Lung (tissue), 12 donors: ENCODE results near the gene RFC2. TPM values are rescaled to one million over a fixed set of nuclear protein-coding genes. Genes with fewer than 3 reads are reported as not detected.

Source experiments
- ATAC-seq: fragments of 200-7000 bp; cut with Tn5 transposase; one replicate; pipeline ENCODE4 v1.9.1; 2020; ENCODE audit warnings: moderate number of reproducible peaks; ENCODE audit not compliant: insufficient read depth, low FRiP score
- DNase-seq, 3 donors: peaks; one replicate each; pipeline ENCODE4 v3.0.0-alpha.2; 2013 to 2017
- H3K27ac ChIP-seq, 2 donors: one replicate each; pipeline ENCODE4 v1.5.1; 2013; ENCODE audit warnings: mild to moderate bottlenecking in 2 of 2, moderate library complexity in 2 of 2, control low read depth in 1 of 2, inconsistent platforms in 1 of 2, low read depth in 1 of 2, low read length in 1 of 2
- H3K27me3 ChIP-seq, 3 donors: one replicate each; pipeline ENCODE4 v1.5.1; 2013; ENCODE audit warnings: low read length in 2 of 3; ENCODE audit not compliant: control insufficient read depth in 3 of 3, insufficient read depth in 3 of 3
- H3K36me3 ChIP-seq, 4 donors: one replicate each; pipeline ENCODE4 v1.5.1; 2013; ENCODE audit warnings: low read length in 4 of 4, mild to moderate bottlenecking in 1 of 4, moderate library complexity in 1 of 4; ENCODE audit not compliant: control insufficient read depth in 4 of 4, insufficient read depth in 4 of 4
- H3K4me1 ChIP-seq, 5 donors: one replicate each; pipeline ENCODE4 v1.5.1; 2013; ENCODE audit warnings: low read length in 5 of 5, mild to moderate bottlenecking in 2 of 5, moderate library complexity in 1 of 5; ENCODE audit not compliant: control insufficient read depth in 5 of 5, insufficient read depth in 5 of 5
- H3K4me3 ChIP-seq: one replicate; pipeline ENCODE4 v1.5.1; 2013; ENCODE audit warnings: mild to moderate bottlenecking, control low read depth, moderate library complexity
- H3K9ac ChIP-seq, 2 donors: one replicate each; pipeline ENCODE4 v1.5.1; 2013; ENCODE audit warnings: low read length in 2 of 2, control low read depth in 1 of 2; ENCODE audit not compliant: insufficient read depth in 1 of 2
- H3K9me3 ChIP-seq, 4 donors: one replicate each; pipeline ENCODE4 v1.5.1; 2013; ENCODE audit warnings: low read length in 3 of 4, mild to moderate bottlenecking in 1 of 4, moderate library complexity in 1 of 4; ENCODE audit not compliant: control insufficient read depth in 4 of 4, insufficient read depth in 3 of 4
- CTCF ChIP-seq: IDR thresholded peaks from 2 replicates; pipeline ENCODE4 v1.5.1; 2012; ENCODE audit warnings: mild to moderate bottlenecking; ENCODE audit errors: control extremely low read depth, extremely low read depth
- WGBS, 2 donors: extraction: QIAGEN DNeasy Blood & Tissue Kit; methylation state at CpG; one replicate each; pipeline ENCODE4 v1.1.7; 2013; 5-methylcytosine and 5-hydroxymethylcytosine counted together
- polyA plus RNA-seq, 2 donors: library from polyadenylated mRNA; stranded (reverse); fragments of 200-250 nt; gene quantifications; one replicate each; pipeline ENCODE4 v1.2.1, GENCODE V29; 2013
- total RNA-seq, 2 donors: library from RNA; depleted of rRNA in 1 of 2; stranded (reverse); fragments of >200 nt in 1 of 2; gene quantifications; one replicate each; pipeline ENCODE4 v1.2.1, GENCODE V29; 2014 to 2021
- donor health status: control.
- donor health status: control.
- donor health status: Bipolar disorder and iron deficiency.
- donor health status: healthy.
- donor health status: DM: yes; HTN: yes; CAD: no.

The RFC2 gene
- total and polyA plus RNA-seq, 4 donors: 14.5 to 23.8 (median 21.2) TPM

GRCh38 chr7:74218343-74218698 is 35.9 kb downstream of the RFC2 start:
- ATAC-seq (no peak), DNase-seq (no peak)
- no peaks in the 10 kb centered on the region for H3K27me3 ChIP-seq
- H3K4me1 ChIP-seq: no peaks in the 10 kb centered on the region
- no peak overlapping the region for H3K9ac ChIP-seq
- H3K36me3 ChIP-seq: peaks cover 0 to 3% (median 0%) of the 10 kb centered on the region in 4 donors
- WGBS, 2 donors: 83 to 90% methylated on average over 2 of the region's 2 CpGs
- H3K4me3 ChIP-seq: no peak overlapping the region
- TF ChIP-seq CTCF: no peak
- no peak overlapping the region for H3K27ac ChIP-seq
- H3K9me3 ChIP-seq: no peaks in the 10 kb centered on the region

- ATAC-seq (no peak), DNase-seq (no peak)
- Histone ChIP-seq H3K27ac (no peak overlapping the region), H3K9ac (no peak overlapping the region), H3K27me3 (no peaks in the 10 kb centered on the region), H3K4me1 (no peaks in the 10 kb centered on the region), H3K4me3 (no peak overlapping the region), H3K9me3 (no peaks in the 10 kb centered on the region), H3K36me3 (peaks cover 0 to 3% (median 0%) of the 10 kb centered on the region in 4 donors)
- TF ChIP-seq CTCF: no peak
- WGBS, 2 donors: 29 to 43% methylated on average over 20 of the region's 20 CpGs
Observed at GRCh38 chr7:74217455-74218342, 36.5 kb downstream of the RFC2 start.

GRCh38 chr7:74216361-74216761 is 37.8 kb downstream of the RFC2 start:
- Histone ChIP-seq H3K4me1 (peaks cover 0 to 1% (median 0%) of the 10 kb centered on the region in 5 donors), H3K9me3 (no peaks in the 10 kb centered on the region), H3K27ac (no peak overlapping the region), H3K4me3 (no peak overlapping the region), H3K27me3 (no peaks in the 10 kb centered on the region), H3K9ac (no peak overlapping the region), H3K36me3 (peaks cover 0 to 3% (median 0%) of the 10 kb centered on the region in 4 donors)
- TF ChIP-seq CTCF: no peak
- WGBS, 2 donors: 49 to 67% methylated on average over 8 of the region's 8 CpGs
- ATAC-seq: no peak
- no peak for DNase-seq
